GM12878 (cell line): ENCODE measurements around the gene DHCR24.

Experiments
- ASH2L ChIP-seq: fragments of 300-600, 200-600 bp; sonication (generic); IDR thresholded peaks from 2 replicates; pipeline ENCODE4 v1.6.1; 2017; ENCODE audit warnings: low read depth, mild to moderate bottlenecking, borderline replicate concordance
- BCLAF1 ChIP-seq: fragments of 450-650 bp; IDR thresholded peaks from 2 replicates; pipeline ENCODE4 v1.6.1; 2017; ENCODE audit warnings: antibody characterized with exemption, mild to moderate bottlenecking, moderate library complexity
- CHD2 ChIP-seq: IDR thresholded peaks from 2 replicates; pipeline ENCODE4 v1.6.1; 2011; ENCODE audit warnings: low read depth, low read length, improper control_type of control experiment, borderline replicate concordance
- CTCF ChIP-seq, 3 experiments: IDR thresholded peaks in 2 of 3; conservative IDR thresholded peaks in 1 of 3; 2 replicates each; pipeline ENCODE4 v1.5.1; 2011; ENCODE audit warnings: low read depth in 3 of 3, low read length in 3 of 3, mild to moderate bottlenecking in 3 of 3, control low read depth in 2 of 3, moderate library complexity in 2 of 3, inconsistent platforms in 1 of 3, mixed read lengths in 1 of 3; ENCODE audit not compliant: control insufficient read depth in 2 of 3, insufficient read depth in 1 of 3; ENCODE audit errors: extremely low read depth in 1 of 3
- FOXK2 ChIP-seq: fragments of 450-650 bp; IDR thresholded peaks from 2 replicates; pipeline ENCODE4 v1.6.1; 2017; ENCODE audit warnings: mild to moderate bottlenecking, moderate library complexity
- POLR2A ChIP-seq: IDR thresholded peaks from 2 replicates; pipeline ENCODE4 v1.6.1; 2011; ENCODE audit warnings: low read depth, mild to moderate bottlenecking, low read length
- USF1 ChIP-seq: IDR thresholded peaks from 2 replicates; pipeline ENCODE4 v1.6.1; 2011; ENCODE audit warnings: borderline replicate concordance, low read depth, mild to moderate bottlenecking, moderate library complexity, mixed read lengths, low read length; ENCODE audit not compliant: insufficient read depth; ENCODE audit errors: extremely low read length

- TF ChIP-seq FOXK2 (no peak), CTCF (IDR thresholded peaks at IDR 0.05 in 2 of 3, conservative IDR thresholded peaks at IDR 0.05 in 1 of 3; ENCODE audit: control insufficient read depth in 2 of 3, extremely low read depth in 1 of 3, insufficient read depth in 1 of 3, low read depth in 3 of 3, low read length in 3 of 3) (no peak), BCLAF1 (no peak), POLR2A (no peak), USF1 (no peak), ASH2L (no peak), CHD2 (no peak)
Measured at GRCh38 chr1:54857746-54858561, 29.0 kb downstream of the DHCR24 start.
